HG03460 (cell line): ENCODE data around the gene SLC19A1.
"Not testable (repeated sequence)": the region's sequence is repeated elsewhere in the genome, so short reads cannot be mapped to it uniquely, and the experiment has no call there.

Experiments
- ATAC-seq: cut with Tn5 transposase; IDR thresholded peaks from one replicate; pipeline ENCODE4 v1.9.1; 2021; ENCODE audit not compliant: unreplicated experiment

The SLC19A1 gene

GRCh38 chr21:45576838-45577737, 34.8 kb upstream of the SLC19A1 start:
- no peak for ATAC-seq

DNA sequence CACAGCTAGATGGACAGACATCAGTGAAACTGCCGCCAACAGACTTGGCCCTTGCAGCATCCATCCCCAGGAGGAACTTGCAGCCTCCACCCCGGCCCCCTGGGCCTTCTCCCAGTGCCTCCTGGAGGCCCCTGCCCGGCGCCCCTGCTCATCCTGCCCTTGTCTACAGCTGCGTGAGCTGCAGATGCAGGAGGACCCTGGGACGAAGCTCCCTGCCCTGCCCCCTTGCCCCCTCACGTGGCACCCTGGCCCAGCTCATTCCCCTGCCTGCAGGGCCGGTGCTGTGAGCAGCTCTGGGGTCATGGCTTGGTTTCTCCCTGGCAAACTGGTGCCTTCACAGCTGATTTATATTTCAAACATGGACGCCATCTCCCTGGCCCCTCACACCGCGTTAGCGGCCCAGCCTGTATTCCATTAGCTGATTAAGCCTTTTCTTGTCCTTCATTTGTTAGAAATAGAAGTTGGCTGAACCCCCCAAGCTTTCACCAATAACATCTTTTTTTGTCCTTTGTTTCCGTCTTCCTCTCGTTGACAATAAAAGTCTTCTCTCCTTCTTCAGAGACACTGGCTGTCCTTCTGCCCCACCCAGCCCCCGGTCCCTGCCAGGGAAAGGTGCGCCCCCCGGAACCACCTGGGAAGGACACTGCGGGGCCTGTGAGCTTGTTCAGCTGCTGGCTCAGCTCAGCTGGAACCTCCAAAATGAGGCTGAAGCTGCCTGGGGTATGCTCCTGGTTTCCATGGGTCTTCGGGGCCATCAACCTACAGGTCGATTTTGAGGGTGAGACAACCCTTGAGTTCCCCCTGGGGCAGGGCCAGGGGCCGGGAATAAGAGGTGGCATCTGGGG, 34.0 kb upstream of the SLC19A1 start:
- ATAC-seq: no peak

DNA sequence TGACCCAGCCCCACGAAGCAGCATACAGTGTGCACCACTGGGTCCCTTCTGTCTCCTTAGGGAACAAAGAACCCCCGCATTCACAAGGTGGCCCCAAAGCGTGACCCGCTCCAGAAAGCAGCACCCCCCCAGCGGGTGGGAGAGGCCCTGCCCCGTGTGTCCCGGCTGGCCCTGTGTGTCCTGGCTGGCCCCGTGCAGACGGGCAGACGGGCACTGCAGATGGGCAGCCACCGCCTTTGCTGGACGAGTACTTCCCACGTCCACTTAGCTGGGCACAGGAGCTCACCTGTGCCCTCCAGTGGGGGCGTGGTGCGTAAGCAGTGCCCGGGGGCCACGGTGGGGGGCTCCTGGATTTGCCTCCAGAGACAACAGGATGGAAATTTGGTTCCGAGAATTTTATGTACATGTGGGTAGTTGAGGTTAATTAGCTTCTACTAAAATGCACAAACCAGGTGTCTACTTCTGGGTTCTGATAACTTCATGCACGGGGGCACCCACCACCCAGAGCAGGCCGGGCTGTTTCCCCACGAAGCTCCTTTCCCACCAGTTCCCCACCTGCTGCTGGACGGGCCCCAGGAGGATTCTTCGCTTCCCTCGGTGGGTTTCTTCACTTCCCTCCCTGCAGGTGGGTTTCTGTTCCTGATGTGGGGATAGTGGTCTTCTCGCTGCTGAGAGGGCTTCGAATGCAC, 33.2 kb upstream of the SLC19A1 start:
- ATAC-seq: no peak

DNA sequence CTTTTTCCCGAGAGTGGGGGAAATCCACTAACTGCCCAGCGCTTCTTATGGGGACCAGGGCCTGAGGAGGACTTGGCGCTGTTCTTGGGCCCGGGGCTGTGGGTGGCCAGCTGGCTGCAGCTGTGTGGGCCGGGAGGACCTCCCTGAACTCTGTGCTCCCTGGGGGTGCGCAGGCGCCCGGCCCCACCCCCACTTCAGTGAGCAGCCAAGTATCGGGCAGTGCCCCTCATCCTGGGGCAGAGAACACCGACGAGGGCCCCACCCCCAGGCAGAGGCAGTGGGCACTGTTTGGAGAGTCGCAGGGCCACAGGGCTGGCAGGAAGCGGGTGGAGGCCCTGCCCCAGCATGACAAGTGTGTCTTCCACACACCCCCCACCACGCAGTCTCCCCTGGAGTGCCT, 32.5 kb upstream of the SLC19A1 start:
- ATAC-seq: no peak

- no peak for ATAC-seq
Measured at GRCh38 chr21:45574081-45574501, 31.9 kb upstream of the SLC19A1 start.

DNA sequence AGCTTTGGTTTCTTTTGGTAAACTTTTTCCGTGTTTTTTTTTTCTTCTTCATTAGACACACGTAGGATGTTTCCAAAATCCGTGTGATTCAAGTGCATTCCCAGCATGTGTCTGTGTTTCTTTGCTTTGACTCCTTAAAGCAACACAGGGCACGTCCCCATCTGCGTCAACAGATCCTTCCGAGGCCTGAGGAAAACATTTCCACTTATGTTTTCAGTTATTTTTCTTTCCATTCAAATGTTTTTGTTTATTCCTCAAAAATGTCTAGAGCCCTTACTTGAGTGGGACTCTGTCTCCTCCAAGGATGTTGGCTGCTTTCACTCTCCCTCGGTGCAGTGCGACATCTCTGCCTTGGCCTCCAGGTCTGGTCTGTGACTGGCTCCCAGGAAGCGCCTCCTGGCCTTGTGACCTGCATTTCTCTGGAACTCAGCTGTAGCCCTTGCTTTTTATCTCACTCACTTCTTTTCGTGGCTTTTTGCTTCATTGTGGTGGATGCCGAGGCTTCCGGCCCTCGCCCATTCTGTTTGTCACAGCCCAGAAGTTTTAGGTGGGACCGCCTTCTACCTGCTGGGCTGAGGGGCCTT, 31.3 kb upstream of the SLC19A1 start:
- no peak for ATAC-seq

- ATAC-seq: no peak
Measured at GRCh38 chr21:45572783-45573451, 30.7 kb upstream of the SLC19A1 start.

DNA sequence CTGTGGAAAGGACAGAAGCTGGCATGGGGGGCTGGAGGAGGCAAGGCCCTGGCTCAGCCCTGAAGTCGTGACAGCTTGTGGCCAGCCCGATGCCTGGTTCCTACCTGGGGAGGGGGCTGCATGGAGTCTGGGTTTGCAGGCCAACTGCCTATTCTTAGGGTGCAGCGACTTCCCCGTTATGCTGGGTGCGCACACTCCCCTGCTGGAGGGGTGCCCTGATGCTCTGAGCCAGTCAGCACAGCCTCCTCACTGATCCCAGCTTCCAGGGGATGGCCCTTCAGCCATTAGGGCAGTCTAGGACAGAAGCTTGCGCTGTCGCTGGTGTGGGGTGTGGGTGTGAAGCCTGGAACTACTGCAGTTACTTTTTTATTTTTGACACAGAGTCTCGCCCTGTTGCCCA, 30.0 kb upstream of the SLC19A1 start:
- no peak for ATAC-seq

GRCh38 chr21:45571641-45572040, 29.4 kb upstream of the SLC19A1 start:
- ATAC-seq: no peak

GRCh38 chr21:45570826-45571601, 28.8 kb upstream of the SLC19A1 start:
- ATAC-seq: no peak

DNA sequence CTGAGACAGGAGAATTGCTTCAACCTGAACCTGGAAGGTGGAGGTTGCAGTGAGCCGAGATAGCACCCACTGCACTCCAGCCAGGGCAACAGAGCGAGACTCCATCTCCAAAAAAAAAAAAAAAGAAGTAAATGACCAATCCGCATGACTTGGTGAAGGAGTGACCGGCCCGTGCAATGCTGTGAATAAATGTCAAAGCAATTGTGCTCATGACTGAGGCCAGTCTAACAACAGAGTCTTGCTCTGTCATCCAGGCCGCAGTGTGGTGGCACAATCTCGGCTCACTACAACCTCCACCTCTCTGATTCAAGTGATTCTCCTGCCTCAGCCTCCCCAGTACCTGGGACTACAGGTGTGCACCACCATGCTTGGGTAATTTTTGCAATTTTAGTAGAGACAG, 27.8 kb upstream of the SLC19A1 start:
- no peak for ATAC-seq

- no peak for ATAC-seq
Measured at GRCh38 chr21:45568383-45568782, 26.1 kb upstream of the SLC19A1 start.

DNA sequence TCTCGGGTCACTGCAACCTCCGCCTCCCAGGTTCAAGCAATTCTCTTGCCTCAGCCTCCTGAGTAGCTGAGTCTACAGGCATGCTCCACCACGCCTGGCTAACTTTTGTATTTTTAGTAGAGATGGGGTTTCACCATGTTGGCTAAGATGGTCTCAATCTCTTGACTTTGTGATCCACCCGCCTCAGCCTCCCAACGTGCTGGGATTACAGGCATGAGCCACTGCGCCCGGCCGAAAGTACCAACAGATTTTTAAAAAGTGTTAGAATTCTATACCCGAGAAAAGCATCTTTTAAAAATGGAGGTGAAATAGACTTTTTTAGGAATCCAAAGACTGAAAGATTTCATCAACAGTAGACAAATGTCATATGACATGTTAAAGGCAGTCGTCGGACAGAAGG, 21.9 kb upstream of the SLC19A1 start:
- ATAC-seq: not testable (repeated sequence)

DNA sequence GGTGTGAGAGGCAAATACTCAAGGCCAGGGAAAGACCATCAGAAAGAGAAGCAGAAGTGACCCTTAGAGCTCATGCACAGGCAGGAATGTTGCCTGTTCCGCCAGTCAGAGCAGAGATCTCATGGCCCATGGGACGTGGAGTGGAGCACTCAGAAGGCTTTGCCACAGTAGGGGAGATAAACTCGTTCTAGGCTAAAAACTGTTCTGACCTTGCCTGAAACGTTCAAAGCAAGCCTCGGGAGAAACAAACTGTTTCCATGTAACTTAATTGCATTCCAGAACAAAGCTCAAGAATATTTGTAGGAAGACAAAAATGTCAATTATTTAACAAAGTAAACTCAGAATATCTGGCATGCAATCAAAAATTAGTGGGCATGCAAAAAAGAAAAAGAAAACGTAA, 20.7 kb upstream of the SLC19A1 start:
- ATAC-seq: no peak

DNA sequence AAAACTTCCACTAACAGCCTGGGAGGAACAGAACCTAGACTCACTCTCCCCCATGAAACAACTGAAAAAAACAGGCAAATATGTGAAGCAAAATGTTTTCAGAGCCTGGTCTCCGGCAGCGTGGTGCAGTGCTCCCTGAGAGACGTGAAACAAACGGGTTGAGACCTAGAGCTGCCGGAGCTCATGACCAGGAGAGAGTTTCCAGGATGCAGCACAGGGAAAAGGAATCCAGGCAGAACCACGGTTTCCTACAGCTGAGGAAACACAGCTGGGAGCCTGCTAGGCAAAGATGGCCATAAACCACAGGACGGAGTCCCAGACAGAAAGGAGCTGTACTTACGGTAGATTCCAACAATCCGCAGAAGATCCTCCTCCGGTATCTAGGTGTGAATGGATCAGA, 20.2 kb upstream of the SLC19A1 start:
- ATAC-seq: no peak

DNA sequence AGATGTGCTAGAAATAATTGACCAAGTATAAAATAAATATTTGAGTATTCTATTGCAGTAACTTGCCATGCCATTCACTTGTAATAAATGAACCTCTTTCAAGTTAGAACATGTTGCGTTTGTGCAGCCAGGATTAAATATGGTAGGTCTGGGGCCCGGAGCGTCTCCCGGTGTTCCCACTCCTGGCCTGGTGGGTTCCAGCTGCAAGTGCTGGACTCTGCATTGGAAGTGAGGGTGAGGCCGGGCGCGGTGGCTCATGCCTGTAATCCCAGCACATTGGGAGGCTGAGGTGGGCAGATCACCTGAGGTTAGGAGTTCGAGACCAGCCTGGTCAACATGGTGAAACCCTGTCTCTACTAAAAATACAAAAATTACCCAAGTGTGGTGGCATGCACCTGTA, 19.0 kb upstream of the SLC19A1 start:
- ATAC-seq: not testable (repeated sequence)

DNA sequence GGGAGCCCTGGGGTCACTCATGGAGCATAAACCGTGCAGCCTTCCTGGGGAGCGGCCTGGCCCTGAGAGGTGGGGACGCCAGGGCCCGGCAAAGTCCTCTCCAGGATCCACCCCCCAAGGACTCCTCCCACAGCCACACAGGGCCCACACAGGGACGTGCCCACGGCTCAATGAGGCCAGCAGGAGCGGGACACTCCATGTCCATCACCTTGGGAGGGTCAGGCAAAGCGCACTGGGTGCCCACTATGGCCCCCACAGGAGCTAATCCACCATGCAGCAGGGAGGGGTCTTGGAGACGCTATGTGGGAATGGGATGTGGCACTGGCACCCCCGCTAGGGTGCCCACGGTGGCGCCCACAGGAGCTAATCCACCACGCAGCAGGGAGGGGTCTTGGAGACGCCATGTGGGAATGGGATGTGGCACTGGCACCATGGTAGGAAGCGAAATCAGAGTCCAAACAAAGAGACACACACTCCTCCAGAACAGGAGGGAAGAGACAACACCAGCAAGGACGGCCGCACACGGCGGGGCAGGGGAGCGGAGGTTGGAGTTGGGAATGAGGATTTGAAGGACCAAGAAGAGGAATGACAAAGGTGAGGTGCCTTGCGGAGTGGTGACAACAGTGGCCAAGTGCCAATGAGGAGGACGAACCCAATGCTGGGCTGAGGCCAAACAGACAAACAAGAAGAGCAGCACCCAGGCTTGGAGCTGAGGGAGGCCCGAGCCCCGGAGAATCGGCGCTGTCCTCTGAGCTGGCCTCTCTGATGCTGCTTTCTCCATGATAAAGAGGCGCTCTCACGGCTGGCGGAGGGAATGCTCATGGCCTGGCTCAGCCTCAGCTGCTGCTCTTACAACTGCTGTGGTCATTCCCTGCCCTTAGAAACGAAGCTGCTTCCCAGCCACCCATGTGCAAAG, 18.1 kb upstream of the SLC19A1 start:
- ATAC-seq: no peak

GRCh38 chr21:45559216-45560105, 17.2 kb upstream of the SLC19A1 start:
- no peak for ATAC-seq
